Measurements from ENCODE around the gene TRIM9.
"Not testable (repeated sequence)": the region's sequence is repeated elsewhere in the genome, so short reads cannot be mapped to it uniquely, and the experiment has no call there.

Gene TRIM9

DNA sequence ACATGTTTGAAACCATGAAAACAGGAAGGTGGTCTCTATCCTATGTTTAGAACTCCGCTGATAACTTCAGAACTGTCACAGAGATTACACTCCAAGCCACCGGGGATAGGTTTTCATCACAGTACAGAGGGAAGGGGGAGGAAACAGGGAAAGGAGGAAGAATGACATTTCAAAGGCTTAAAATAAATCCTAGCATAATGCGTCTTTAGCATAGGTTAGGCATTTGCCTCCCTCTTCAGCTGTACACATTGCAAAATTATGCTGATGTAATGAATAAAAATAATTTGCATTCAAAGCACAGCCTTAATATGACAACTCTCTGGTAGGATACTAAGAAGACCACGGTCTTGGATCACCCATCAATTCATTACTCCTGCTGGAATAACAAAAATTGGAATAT, 96.3 kb downstream of the TRIM9 start:
- DNase-seq: no peak

- no peak for DNase-seq
These were observed 97.2 kb downstream of the TRIM9 start for GRCh38 chr14:50997712-50998111.

GRCh38 chr14:50994158-50994557, 100.7 kb downstream of the TRIM9 start:
- DNase-seq: not testable (repeated sequence)

GRCh38 chr14:50985859-50986331, 109.0 kb downstream of the TRIM9 start:
- no peak for DNase-seq

DNA sequence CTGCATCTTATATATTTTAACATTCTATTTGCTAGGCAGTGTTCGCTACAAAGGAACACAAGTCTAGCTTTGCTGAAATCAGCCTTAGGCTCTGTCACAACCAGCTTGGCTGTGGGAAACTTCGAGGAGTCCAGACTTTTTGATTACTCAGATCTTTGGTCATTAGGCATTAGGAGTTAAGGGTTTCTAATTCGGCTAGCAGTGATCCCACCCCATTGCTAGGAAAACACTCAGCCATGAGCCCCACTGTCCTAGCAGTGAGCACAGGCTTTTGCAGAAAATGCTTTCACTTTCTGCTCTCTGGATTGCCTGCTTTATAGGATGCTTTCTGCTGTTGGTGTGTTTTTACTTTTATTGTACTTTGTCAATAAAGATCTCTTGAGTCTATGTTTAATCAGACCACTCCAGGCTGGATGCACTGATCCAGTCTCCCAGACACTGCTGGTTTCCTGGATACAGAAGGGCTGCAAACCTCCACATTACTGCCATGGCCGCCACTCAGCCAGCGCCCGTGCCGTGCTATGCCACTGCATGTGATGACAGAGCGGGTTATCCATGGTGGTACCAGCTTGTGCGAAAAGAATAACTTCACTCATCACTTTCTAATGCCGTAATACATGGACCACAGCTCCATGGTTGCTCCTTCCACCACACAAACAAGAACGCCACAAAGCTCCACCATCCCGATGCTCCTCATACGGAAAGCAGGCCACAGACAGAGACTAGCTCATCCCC, 109.6 kb downstream of the TRIM9 start:
- DNase-seq: no peak

- no peak for DNase-seq
These were observed 110.7 kb downstream of the TRIM9 start for GRCh38 chr14:50984036-50984710.

GRCh38 chr14:50979941-50980850, 114.7 kb downstream of the TRIM9 start:
- DNase-seq: no peak

DNA sequence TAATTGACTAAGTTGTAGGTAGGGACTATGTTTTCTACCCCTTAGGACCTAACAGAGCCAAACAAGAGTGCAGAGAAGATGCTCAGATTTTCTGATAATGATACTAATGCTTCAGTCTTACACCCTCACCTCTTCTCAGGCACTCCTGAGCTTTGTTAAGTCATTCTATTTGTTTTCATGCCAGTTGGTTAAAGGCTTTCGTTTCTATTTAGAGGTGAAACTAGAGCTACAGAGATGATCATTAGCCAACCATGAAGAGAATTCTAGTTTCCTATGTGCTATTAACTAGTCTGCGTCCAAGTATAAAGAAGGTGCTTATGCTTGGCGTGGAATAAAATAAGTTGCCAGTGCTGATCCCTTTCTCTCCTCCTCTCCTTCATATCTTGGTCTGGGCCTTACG, 116.0 kb downstream of the TRIM9 start:
- DNase-seq: no peak

DNA sequence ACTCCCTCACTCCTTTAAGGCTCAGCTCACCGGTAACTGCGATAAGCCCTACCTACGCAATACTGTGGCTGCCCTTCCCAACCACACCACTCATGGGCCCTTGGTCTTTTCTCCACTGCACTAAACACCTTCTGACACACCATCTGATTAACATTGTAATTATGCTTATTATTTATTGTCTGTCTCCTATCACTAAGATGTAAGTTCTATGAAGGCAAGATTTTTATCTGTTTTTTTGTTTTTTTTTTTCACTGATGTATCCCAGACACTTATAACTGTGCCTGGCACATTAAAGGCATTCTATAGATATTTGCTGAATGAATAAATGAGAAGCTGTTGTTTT, 116.4 kb downstream of the TRIM9 start:
- DNase-seq: no peak

- no peak for DNase-seq
These were observed 116.9 kb downstream of the TRIM9 start for GRCh38 chr14:50977863-50978528.

DNA sequence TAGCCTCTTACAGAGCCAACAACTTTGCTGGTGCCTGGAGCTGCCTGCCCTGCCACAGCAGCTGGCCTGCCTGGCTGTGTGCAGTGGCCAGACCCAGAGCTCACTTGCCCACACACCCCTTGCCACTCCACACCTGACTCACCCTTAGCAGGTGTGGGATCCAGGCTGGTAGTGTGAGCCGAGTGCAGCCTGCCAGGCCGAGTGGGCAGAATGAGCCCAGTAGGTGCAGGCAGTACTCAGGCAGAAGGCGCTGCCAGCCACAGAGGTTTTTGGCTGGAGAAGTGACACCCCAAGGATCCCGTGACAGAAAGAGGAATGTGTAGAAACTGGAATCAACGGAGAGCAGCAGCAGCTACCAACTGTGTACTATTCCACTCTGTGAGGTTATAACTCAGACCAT, 120.8 kb downstream of the TRIM9 start:
- DNase-seq: no peak

DNA sequence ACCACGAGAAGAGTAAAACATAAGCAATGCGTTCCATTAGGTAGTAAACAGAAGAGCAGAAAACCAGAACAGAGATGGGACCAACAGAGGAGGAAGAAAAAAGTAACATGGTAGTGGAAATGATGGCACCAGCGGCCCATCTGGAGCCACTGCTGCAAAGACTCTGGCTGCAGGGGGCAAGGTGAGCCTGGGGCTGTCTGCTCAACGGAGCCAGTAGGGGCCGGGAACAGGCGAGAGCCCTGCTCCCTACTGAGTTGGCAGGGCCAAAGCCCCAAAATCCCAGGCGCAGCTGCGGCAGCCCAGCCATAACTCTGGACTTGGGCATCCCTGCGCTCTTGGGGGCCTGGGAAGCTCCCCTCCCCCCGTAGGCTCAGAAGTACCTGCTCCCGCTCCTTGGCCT, 122.2 kb downstream of the TRIM9 start:
- no peak for DNase-seq

DNA sequence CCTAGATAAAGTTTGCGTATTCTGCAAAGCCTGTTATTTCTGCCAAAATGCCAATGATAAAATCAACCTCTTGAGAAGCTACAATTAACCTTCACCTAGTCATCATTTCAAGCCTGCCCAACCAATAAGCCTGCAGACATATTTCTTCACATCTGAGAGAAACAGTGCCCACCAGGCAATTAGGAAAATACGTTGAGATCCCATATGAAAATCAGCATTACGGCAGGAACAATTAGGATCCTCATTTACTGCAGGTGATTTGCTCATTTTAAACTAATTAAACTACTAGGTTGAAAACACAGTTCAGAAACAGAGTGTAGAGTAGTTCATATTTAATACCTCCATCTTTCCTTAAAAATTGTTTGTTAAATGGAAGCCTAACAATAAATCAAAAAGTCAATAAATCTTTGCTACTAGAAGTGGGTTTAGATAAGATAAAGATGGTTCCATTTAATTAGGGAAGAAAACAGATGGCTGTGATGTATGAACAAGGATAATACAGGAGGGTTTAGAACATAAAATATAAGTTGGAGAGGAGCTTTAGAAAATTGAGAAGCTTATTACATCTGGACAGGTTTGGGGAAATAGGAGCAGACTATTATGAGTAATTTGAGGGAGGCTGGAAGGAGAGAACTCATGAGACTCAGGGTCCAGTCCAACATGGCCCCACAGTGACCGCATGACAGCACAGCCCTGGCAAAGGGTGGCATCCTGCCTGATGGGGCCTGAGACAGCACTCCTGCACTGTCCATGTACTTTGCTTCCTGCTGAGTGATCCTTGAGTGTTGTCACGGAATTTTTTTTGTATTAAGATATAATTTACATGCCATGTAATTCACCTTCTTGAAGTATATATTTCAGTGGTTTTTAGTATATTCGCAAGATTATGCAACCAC, 123.8 kb downstream of the TRIM9 start:
- no peak for DNase-seq

- no peak for DNase-seq
These were observed 127.1 kb downstream of the TRIM9 start for GRCh38 chr14:50967790-50968189.

- no peak for DNase-seq
These were observed 127.8 kb downstream of the TRIM9 start for GRCh38 chr14:50967103-50967502.

DNA sequence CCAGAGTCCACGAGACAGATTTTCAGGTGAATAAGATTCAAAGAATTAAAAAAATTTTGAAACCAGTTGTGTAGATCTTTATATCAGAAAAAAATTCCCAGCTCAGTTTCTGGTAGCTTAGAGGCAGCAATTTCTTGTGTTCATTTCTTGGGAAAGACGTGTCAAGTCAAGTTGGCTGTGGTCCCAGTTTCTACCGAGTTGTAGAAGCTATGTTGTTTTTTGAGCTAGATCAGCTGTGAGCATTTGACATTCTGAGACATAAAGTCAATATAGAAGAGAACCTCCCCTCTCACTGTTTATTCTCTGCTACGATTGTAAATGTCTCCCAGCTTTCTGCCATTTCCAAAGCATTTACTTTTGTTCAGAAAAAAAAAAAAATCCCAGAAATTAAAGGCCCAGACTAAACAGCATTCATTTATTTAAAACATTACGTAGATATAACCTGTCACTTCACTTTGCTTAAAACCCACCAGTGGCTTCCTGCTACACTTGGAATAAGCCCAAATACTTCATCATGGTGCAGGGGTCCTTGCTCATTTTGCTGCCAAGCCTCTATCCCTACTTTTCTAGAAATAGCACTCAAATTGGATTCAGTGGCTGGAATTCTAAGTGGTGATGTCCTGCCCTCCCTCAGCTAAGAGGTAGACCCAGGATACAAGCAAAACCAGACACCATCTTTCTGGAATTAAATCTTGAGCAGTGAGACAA, 130.1 kb downstream of the TRIM9 start:
- peak; percentile 33 for DNase-seq

- DNase-seq: no peak
These were observed 131.0 kb downstream of the TRIM9 start for GRCh38 chr14:50963919-50964318.

DNA sequence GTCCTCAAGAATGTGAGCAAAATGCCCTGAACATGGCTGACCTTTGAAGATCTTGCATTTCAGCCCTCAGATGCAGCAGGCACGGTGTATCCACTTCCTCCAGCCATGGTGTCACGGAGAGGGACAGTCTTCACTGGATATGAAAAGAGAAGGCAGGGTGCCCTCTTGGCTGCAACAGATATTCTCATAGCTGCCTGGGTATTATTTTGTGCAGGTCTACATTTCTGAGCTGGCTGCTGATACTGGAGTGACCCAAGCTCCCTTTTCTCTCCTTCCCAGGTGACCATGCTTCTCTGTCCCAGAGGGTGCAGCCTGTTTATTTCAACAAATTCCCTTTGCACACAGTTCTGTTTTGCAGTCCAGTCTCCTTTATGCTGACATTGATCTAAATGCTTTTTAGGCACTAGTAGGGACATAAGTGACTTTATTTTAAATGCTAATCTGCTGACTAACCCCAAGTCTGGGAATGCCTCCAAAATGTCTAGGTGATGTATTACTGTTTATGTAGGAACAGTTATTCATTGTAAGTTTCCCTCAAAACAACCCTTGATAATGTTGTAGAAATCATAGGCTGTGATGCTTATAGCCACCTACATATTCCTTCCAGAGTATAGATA, 133.2 kb downstream of the TRIM9 start:
- DNase-seq: peak; percentile 34

DNA sequence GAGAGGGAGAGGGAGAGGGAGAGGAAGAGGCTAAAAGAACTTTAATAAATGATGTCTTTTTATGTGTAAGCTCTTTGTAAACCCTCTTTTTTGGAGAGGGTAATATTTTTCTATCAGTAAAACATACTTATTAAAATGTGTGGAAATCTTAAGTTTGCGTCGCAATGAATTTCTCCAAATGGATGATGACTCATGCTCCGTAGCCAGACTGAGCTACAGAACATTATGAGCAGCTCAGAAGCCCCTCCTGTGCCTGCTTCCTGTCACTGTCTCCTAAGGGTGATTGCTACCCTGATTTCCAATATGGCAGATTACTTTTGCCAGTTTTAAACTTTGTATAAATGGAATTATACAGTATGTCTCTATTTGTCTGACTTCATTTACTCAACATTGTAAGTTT, 137.6 kb downstream of the TRIM9 start:
- no peak for DNase-seq

- not testable (repeated sequence) for DNase-seq
These were observed 138.5 kb downstream of the TRIM9 start for GRCh38 chr14:50956421-50956820.

All from T1000 (cell line).